GM12801 (cell line): Measurements from ENCODE around the gene PLCB4.

Experiments
- TF ChIP-seq, protein P1 (sequence below): IDR thresholded peaks from one replicate; pipeline ENCODE4 v1.5.1; 2011; ENCODE audit warnings: control low read depth; ENCODE audit not compliant: insufficient read length; ENCODE audit errors: extremely low read depth

Gene PLCB4

GRCh38 chr20:9025643-9026042, 43.2 kb upstream of the PLCB4 start:
- TF ChIP-seq, protein P1, sequence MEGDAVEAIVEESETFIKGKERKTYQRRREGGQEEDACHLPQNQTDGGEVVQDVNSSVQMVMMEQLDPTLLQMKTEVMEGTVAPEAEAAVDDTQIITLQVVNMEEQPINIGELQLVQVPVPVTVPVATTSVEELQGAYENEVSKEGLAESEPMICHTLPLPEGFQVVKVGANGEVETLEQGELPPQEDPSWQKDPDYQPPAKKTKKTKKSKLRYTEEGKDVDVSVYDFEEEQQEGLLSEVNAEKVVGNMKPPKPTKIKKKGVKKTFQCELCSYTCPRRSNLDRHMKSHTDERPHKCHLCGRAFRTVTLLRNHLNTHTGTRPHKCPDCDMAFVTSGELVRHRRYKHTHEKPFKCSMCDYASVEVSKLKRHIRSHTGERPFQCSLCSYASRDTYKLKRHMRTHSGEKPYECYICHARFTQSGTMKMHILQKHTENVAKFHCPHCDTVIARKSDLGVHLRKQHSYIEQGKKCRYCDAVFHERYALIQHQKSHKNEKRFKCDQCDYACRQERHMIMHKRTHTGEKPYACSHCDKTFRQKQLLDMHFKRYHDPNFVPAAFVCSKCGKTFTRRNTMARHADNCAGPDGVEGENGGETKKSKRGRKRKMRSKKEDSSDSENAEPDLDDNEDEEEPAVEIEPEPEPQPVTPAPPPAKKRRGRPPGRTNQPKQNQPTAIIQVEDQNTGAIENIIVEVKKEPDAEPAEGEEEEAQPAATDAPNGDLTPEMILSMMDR = no peak

GRCh38 chr20:9027626-9028025, 41.3 kb upstream of the PLCB4 start:
- TF ChIP-seq, protein P1 = no peak

DNA sequence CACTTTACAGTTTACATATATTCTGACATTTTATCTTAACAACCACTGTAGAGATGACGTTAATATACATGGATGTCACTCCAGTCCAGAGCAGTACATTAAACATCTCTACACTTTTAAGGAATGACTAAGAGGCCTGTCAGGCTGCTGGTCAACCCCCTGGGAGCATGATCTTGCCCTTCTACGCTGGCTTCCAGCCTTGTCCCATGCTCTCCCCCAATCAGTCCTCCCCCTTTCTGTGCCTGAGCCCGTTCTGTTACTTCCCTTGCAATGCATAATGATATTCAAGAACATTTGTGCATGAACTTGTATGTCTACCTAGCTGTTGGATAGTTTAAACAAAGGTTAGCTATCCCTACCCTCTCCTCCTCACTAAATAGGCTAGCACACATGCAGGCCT, 40.5 kb upstream of the PLCB4 start:
- TF ChIP-seq, protein P1 = no peak

GRCh38 chr20:9031991-9032390, 36.9 kb upstream of the PLCB4 start:
- TF ChIP-seq, protein P1 = no peak

GRCh38 chr20:9032758-9033157, 36.1 kb upstream of the PLCB4 start:
- TF ChIP-seq, protein P1 = no peak

DNA sequence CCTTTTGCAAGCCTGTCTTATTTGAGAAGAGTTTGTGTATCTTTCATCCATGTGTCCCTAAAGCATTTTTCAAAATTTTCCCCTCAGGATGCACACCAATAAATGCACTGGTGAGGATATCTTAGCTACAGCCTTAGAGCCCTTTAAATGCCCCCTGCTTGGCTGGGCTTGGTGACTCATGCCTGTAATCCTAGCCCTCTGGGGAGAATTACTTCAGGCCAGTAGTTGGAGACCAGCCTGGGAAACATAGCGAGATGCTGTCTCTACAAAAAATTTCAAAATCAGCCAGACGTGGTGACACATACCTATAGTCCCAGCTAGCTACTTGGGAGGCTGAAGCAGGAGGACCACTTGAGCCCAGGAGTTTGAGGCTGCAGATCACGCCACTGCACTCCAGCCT, 33.8 kb upstream of the PLCB4 start:
- TF ChIP-seq, protein P1 = no peak

GRCh38 chr20:9036593-9036992, 32.3 kb upstream of the PLCB4 start:
- TF ChIP-seq, protein P1 = no peak

DNA sequence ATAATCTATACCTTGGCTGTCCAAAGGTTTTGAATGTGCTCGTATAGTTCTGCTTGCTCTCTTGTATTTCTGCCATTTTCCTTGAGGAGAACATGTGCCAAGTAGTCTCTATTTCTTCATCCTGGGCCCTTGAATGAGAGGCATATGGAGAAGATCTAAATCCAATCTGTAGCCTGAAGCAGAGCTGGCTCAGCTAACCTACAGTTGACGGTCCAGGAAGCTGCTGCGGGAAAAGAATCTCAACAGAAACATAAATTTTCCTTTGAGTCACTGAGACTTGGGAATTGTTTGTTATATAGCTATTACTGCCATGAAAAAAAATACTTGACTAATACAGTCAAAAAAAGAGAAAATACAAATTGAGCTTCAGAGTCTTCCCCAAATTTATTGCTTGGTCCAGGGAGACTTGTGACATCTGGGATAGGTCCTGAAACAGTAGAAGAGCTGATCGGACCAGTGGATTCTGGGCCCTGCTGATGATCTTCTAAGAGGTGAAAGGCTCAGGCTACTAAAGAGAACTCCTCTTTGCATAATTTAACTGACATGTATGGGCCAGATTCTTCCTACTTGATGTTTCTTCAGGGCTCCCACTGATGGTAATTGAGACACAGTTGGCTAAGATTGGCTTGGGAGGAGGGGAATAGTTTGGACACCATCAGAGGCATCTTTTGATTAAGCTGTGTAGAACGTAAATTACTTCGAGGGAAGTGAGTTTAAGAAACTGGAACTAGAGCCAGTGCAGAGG, 29.9 kb upstream of the PLCB4 start:
- TF ChIP-seq, protein P1 = no peak
